Nephron progenitor cell (in vitro differentiated cells): Measurements from ENCODE around the gene SMURF2.

Experiments used
- DNase-seq: peaks from one replicate; pipeline ENCODE4 v3.0.0; 2021
- H3K27ac Mint-ChIP-seq: 2 replicates; pipeline ENCODE4 v1.8.0; 2021; ENCODE audit warnings: mild to moderate bottlenecking, moderate library complexity, mixed read lengths
- H3K27me3 Mint-ChIP-seq: 2 replicates; pipeline ENCODE4 v1.8.0; 2021; ENCODE audit warnings: mild to moderate bottlenecking, low read depth, mixed read lengths; ENCODE audit not compliant: poor library complexity
- H3K36me3 Mint-ChIP-seq: 2 replicates; pipeline ENCODE4 v1.8.0; 2021; ENCODE audit warnings: low read depth, mixed read lengths
- H3K4me1 Mint-ChIP-seq: 2 replicates; pipeline ENCODE4 v1.8.0; 2021; ENCODE audit warnings: mixed read lengths
- H3K4me3 Mint-ChIP-seq: 2 replicates; pipeline ENCODE4 v1.8.0; 2021; ENCODE audit warnings: mild to moderate bottlenecking, moderate library complexity, mixed read lengths
- H3K9me3 Mint-ChIP-seq: 2 replicates; pipeline ENCODE4 v1.8.0; 2021; ENCODE audit warnings: mild to moderate bottlenecking, moderate library complexity, mixed read lengths
- CTCF ChIP-seq: fragments of 200-600 bp; sonication (generic); IDR thresholded peaks from 2 replicates; pipeline ENCODE4 v1.5.0; 2021; ENCODE audit warnings: antibody characterized with exemption

SMURF2 gene

GRCh38 chr17:64698725-64699124 is 36.6 kb upstream of the SMURF2 start:
- no peaks in the 10 kb centered on the region for H3K9me3 Mint-ChIP-seq
- no peak for DNase-seq
- H3K4me3 Mint-ChIP-seq, result no peak overlapping the region
- H3K27ac Mint-ChIP-seq, result no peak overlapping the region
- no peak for TF ChIP-seq CTCF
- H3K4me1 Mint-ChIP-seq, result no peaks in the 10 kb centered on the region
- peaks cover 22% of the 10 kb centered on the region for H3K27me3 Mint-ChIP-seq
- H3K36me3 Mint-ChIP-seq, result no peaks in the 10 kb centered on the region

- no peak overlapping the region for H3K4me3 Mint-ChIP-seq
- no peaks in the 10 kb centered on the region for H3K9me3 Mint-ChIP-seq
- H3K27me3 Mint-ChIP-seq, result peaks cover 18% of the 10 kb centered on the region
- no peak for DNase-seq
- no peak for TF ChIP-seq CTCF
- no peaks in the 10 kb centered on the region for H3K36me3 Mint-ChIP-seq
- H3K27ac Mint-ChIP-seq, result no peak overlapping the region
- no peaks in the 10 kb centered on the region for H3K4me1 Mint-ChIP-seq
These were observed 32.1 kb upstream of the SMURF2 start for GRCh38 chr17:64694207-64694606.

- H3K4me1 Mint-ChIP-seq, result no peaks in the 10 kb centered on the region
- TF ChIP-seq CTCF, result no peak
- no peak overlapping the region for H3K4me3 Mint-ChIP-seq
- H3K27me3 Mint-ChIP-seq, result peaks cover 20% of the 10 kb centered on the region
- no peaks in the 10 kb centered on the region for H3K36me3 Mint-ChIP-seq
- no peak overlapping the region for H3K27ac Mint-ChIP-seq
- no peaks in the 10 kb centered on the region for H3K9me3 Mint-ChIP-seq
- no peak for DNase-seq
These were observed 30.1 kb upstream of the SMURF2 start for GRCh38 chr17:64692187-64692586.

- no peak for TF ChIP-seq CTCF
- Mint-ChIP-seq H3K4me3 (no peak overlapping the region), H3K27me3 (peaks cover 17% of the 10 kb centered on the region), H3K4me1 (peaks cover 14% of the 10 kb centered on the region), H3K9me3 (no peaks in the 10 kb centered on the region), H3K27ac (no peak overlapping the region), H3K36me3 (no peaks in the 10 kb centered on the region)
- no peak for DNase-seq
These were observed 27.0 kb upstream of the SMURF2 start for GRCh38 chr17:64689106-64689505.

- Mint-ChIP-seq H3K9me3 (no peaks in the 10 kb centered on the region), H3K36me3 (no peaks in the 10 kb centered on the region), H3K4me3 (no peak overlapping the region), H3K27ac (no peak overlapping the region), H3K27me3 (peaks cover 12% of the 10 kb centered on the region), H3K4me1 (peaks cover 14% of the 10 kb centered on the region)
- no peak for TF ChIP-seq CTCF
- no peak for DNase-seq
These were observed 26.4 kb upstream of the SMURF2 start for GRCh38 chr17:64688481-64688880.

GRCh38 chr17:64687961-64688360 is 25.9 kb upstream of the SMURF2 start:
- Mint-ChIP-seq H3K9me3 (no peaks in the 10 kb centered on the region), H3K4me3 (no peak overlapping the region), H3K4me1 (peaks cover 14% of the 10 kb centered on the region), H3K36me3 (no peaks in the 10 kb centered on the region), H3K27me3 (peaks cover 9% of the 10 kb centered on the region), H3K27ac (no peak overlapping the region)
- no peak for DNase-seq
- no peak for TF ChIP-seq CTCF
